GM12801 (cell line): ENCODE data around the gene CLCNKB.

Experiments used
- TF ChIP-seq, protein P1 (sequence below): IDR thresholded peaks from one replicate; pipeline ENCODE4 v1.5.1; 2011; ENCODE audit warnings: control low read depth; ENCODE audit not compliant: insufficient read length; ENCODE audit errors: extremely low read depth

Gene CLCNKB

DNA sequence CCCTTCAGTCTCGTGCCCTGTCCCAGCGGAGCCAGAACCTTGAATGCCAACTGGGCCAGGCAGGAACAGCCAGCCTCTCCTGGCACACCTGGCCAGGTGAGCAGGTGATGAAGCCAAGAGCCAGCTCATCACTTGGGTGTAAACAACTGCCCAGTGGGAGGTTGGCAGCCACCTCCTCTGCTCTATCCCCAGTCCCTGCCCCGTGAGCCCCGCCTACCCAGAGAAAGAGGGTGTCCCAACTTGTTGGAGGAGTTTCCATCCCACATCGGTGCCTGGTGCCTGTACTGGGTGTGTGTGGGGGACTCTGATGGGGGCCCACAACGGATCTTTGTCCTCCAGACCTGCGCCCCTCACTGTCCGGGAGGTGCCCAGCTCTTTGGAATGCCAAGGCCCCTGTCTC lies 47.7 kb downstream of the CLCNKB start:
- TF ChIP-seq, protein P1, sequence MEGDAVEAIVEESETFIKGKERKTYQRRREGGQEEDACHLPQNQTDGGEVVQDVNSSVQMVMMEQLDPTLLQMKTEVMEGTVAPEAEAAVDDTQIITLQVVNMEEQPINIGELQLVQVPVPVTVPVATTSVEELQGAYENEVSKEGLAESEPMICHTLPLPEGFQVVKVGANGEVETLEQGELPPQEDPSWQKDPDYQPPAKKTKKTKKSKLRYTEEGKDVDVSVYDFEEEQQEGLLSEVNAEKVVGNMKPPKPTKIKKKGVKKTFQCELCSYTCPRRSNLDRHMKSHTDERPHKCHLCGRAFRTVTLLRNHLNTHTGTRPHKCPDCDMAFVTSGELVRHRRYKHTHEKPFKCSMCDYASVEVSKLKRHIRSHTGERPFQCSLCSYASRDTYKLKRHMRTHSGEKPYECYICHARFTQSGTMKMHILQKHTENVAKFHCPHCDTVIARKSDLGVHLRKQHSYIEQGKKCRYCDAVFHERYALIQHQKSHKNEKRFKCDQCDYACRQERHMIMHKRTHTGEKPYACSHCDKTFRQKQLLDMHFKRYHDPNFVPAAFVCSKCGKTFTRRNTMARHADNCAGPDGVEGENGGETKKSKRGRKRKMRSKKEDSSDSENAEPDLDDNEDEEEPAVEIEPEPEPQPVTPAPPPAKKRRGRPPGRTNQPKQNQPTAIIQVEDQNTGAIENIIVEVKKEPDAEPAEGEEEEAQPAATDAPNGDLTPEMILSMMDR = no peak

DNA sequence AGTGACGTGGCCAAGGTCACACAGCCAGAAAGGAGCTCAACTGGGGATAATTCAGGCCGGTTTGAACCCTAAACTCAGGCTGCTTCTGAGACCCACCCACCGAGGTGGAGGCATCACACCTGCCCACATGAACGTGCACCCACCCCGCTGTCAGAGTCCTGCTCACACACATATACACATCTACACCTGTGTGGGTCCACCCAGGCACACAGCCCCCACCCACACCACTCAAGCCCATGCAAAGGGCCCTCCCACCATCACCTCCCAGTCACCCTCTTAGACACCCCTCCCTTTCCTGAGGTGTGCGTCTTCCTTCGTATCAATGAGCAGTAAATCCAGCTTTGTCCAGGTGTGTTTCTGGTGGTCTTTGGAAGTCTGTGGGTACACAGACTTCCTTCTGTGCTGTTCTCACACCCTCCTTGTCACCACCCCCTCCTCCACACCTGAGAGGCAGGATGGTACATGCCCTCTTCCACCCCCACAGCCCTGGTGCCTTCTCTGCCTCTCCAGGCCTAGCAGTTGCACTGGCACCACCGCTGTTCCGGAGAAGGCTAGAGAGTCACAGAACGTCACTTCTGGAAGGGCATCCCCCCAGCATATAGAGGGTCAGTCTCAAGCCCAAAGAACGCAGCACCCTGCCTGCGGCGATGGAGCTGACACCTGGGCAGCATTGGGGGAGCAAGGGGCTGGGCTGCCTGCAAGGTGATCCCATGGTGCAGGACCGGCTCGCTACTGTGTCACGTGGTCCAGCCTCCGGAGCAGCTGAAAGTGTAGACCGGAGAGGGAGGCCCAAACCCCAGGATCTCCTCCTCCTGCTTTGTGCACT lies 48.7 kb downstream of the CLCNKB start:
- TF ChIP-seq, protein P1 = no peak

DNA sequence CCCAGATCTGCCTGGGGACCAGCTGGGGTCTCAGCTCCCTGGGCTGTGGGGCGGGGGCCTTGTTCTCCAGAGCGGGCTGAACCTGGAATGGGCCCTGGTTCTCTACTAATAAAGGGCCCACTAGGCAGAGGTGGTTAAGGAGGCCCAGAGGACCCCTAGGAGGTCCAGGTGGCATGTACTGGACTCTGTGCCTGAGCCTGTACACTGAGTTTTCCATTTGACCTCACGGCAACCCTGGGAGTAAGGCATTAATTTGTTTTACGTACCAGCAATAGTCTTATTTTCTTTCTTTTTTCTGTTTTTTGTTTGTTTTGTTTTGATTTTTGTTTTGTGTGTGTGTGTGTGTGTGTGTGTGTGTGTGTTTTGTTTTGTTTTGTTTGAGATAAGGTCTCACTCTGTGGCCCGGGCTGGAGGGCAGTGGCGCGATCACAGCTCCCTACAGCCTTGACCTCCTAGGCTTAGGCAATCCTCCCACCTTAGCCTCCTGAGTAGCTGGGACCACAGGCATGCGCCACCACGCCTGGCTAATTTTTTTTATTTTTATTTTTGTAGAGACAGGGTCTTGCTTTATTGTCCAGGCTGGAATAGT lies 49.4 kb downstream of the CLCNKB start:
- TF ChIP-seq, protein P1 = no peak

DNA sequence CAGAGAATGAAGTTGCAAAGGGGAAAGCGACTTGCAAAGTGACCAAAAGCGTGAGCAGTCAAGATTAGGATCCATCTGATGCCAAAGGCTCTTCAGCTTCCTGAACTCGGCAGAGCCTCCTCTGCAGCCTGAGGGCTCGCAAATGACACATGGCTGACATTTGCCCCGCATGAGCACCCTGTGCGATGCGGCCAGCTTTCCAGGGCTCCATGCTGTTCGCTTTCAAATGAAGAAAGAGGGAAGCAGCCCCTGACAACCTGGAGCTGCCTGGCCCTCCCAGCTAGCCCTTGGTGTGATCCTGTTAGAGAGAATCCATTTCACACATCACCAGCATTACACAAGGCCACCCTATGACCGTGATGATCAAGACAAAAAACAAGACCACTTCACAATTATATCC lies 50.0 kb downstream of the CLCNKB start:
- TF ChIP-seq, protein P1 = no peak

DNA sequence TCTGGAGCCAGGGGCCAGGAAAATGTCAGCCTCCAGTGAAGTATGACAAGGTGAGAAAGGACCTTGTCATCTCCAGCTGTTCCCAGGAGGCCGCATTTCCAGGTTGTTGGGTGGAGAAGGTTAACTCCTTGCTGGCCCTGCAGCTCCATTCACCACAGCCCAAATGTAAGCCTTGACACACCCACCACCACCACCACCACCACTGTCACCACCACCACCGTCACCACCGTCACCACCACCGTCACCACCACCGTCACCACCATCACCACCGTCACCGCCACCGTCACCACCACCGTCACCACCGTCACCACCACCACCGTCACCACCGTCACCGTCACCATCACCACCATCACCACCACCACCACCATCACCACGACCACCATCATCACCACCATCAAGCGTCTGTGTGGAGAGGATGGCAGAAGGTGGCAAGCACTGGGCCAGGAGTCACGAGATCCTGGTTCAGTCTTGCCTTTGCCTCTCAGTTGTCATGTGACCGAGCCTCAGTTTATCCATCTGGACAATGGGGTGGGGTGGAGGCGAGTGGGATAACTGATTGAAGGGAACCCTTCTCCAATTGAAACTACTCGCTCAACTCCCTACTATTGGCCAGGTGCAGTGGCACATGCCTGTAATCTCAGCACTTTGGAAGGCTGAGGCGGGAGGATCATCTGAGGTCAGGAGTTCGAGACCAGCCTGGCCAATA lies 51.0 kb downstream of the CLCNKB start:
- TF ChIP-seq, protein P1 = no peak

DNA sequence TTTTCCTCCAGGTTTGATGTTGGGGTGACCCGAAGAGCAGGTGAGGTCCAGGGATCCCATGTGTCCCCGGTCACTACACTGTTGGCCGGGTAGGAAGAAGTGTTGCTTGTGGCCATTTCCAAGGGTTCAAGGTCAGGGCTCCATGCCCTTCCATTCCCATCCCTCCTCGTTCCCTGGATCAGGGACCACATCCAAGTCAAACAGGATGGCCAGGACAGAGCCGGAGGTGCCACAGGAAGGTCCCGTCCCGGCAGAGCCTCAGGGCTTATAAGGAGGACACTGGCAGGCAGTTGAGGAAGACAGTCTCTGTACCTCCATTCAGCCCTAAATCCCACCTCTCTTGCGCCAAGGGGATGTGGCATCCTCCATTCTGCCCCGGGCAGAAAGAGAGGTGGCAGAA lies 51.9 kb downstream of the CLCNKB start:
- TF ChIP-seq, protein P1 = no peak

DNA sequence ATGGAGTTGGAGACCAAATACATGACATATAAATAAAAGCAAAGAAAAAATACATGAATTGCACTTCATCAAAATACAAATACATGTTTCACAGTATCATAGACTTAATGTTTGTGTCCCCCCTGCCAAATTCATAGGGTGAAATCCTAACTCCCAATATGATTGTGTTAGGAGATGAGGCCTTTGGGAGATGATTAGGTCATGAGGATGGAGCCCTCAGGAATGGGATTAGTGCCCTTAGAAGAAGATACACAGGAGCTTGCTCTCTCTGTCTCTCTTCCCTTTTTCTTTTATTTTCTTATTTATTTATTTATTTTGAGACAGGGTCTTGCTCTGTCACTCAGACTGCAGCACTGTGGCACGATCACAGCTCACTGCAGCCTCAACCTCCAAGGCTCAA lies 55.8 kb downstream of the CLCNKB start:
- TF ChIP-seq, protein P1 = no peak
